Renal cortical epithelial cell (primary cell): ENCODE measurements around the gene LYSMD2. TPM values are rescaled to one million over a fixed set of nuclear protein-coding genes. Genes with fewer than 3 reads are reported as not detected.
"Not testable (repeated sequence)": the region's sequence is repeated elsewhere in the genome, so short reads cannot be mapped to it uniquely, and the experiment has no call there.

Experiments
- DNase-seq: peaks from one replicate; pipeline ENCODE4 v3.0.0-alpha.2; 2011; ENCODE audit warnings: low read depth
- total RNA-seq: library from RNA; depleted of rRNA; stranded (reverse); fragments of >200 nt; gene quantifications from 2 replicates; pipeline ENCODE4 v1.2.3, GENCODE V29; 2014

Gene LYSMD2
- 7.5 and 10.6 TPM in 2 replicates for total RNA-seq

- no peak for DNase-seq
These were observed at the start of gene LYSMD2 for GRCh38 chr15:51737522-51738305. TSS of gene LYSMD2 (minus strand) at chr15:51737655. CDS start at chr15:51737622, 33 bp downstream.

GRCh38 chr15:51787130-51787529, 49.7 kb upstream of the LYSMD2 start:
- DNase-seq: not testable (repeated sequence)

GRCh38 chr15:51783967-51784366, 46.5 kb upstream of the LYSMD2 start:
- no peak for DNase-seq

GRCh38 chr15:51782357-51782896, 45.0 kb upstream of the LYSMD2 start:
- peak; percentile 27 for DNase-seq

- DNase-seq: no peak
These were observed 44.1 kb upstream of the LYSMD2 start for GRCh38 chr15:51781506-51781905.

- DNase-seq: peak; percentile 36
These were observed 43.2 kb upstream of the LYSMD2 start for GRCh38 chr15:51780636-51781035.

GRCh38 chr15:51776952-51777569, 39.6 kb upstream of the LYSMD2 start:
- DNase-seq: peak; percentile 74

GRCh38 chr15:51775967-51776816, 38.7 kb upstream of the LYSMD2 start:
- peak; percentile 49 for DNase-seq

- DNase-seq: no peak
These were observed 37.5 kb upstream of the LYSMD2 start for GRCh38 chr15:51774916-51775315.

GRCh38 chr15:51771773-51772172, 34.3 kb upstream of the LYSMD2 start:
- no peak for DNase-seq

- DNase-seq: no peak
These were observed 33.4 kb upstream of the LYSMD2 start for GRCh38 chr15:51770902-51771301.

- no peak for DNase-seq
These were observed 30.6 kb upstream of the LYSMD2 start for GRCh38 chr15:51768018-51768417.

GRCh38 chr15:51766341-51766740, 28.9 kb upstream of the LYSMD2 start:
- no peak for DNase-seq

GRCh38 chr15:51765751-51766150, 28.3 kb upstream of the LYSMD2 start:
- no peak for DNase-seq

- no peak for DNase-seq
These were observed 23.4 kb upstream of the LYSMD2 start for GRCh38 chr15:51760805-51761204.

- DNase-seq: peak; percentile 82
These were observed 22.2 kb upstream of the LYSMD2 start for GRCh38 chr15:51759557-51760070.

GRCh38 chr15:51758645-51759044, 21.2 kb upstream of the LYSMD2 start:
- no peak for DNase-seq

- DNase-seq: no peak
These were observed 20.0 kb upstream of the LYSMD2 start for GRCh38 chr15:51757450-51757849.

- no peak for DNase-seq
These were observed 19.0 kb upstream of the LYSMD2 start for GRCh38 chr15:51756482-51756881.

GRCh38 chr15:51755790-51756189, 18.3 kb upstream of the LYSMD2 start:
- no peak for DNase-seq

GRCh38 chr15:51754267-51754666, 16.8 kb upstream of the LYSMD2 start:
- no peak for DNase-seq

GRCh38 chr15:51752888-51753287, 15.4 kb upstream of the LYSMD2 start:
- DNase-seq: no peak
